ENCODE data around the gene ERG. TPM values are rescaled to one million over a fixed set of nuclear protein-coding genes. Genes with fewer than 3 reads are reported as not detected.

The ERG gene
- total and polyA plus RNA-seq, 2 of the 13 experiments (the other 11 are each of a cell fraction or from before 2014, with no cell fraction given), result not detected

GRCh38 chr21:38392661-38393060, 105.6 kb downstream of the ERG start (continued):
- TF ChIP-seq ZNF646 (CRISPR knock-in tag; IDR thresholded peaks at IDR 0.05), result no peak
- no peak for TF ChIP-seq POGK (CRISPR knock-in tag; conservative IDR thresholded peaks at IDR 0.05)
- no peak for TF ChIP-seq RFX1 (IDR thresholded peaks at IDR 0.05)
- TF ChIP-seq CBX2 (IDR thresholded peaks at IDR 0.05; ENCODE audit: low read depth, low read length), result no peak
- TF ChIP-seq CBX2 (CRISPR knock-in tag; IDR thresholded peaks at IDR 0.05; ENCODE audit: low read depth), result no peak

GRCh38 chr21:38389896-38390295, 108.4 kb downstream of the ERG start:
- H3K36me3 ChIP-seq (replicated peaks in 1 of 2; ENCODE audit: control insufficient read depth in 1 of 2, insufficient read depth in 2 of 2, low read length in 2 of 2), result no peaks in the 10 kb centered on the region
- WGBS (ENCODE audit: low lambda C conversion rate), result 4% methylated on average over 5 of the region's 5 CpGs
- intact Hi-C loops (cut with micrococcal nuclease; ENCODE audit: unreplicated experiment), result no loop called here
- CTCF ChIA-PET (ENCODE audit: low intra/inter-chr PET ratio, low total read pairs), result no interaction called here
- no TSS peak for BruUV-seq (replicated peaks)
- no peak overlapping the region for H2AFZ ChIP-seq (ENCODE audit: low read length)
- DNase-seq (ENCODE audit: low spot score) (no peak), FAIRE-seq (no peak), ATAC-seq (no peak)
- no peak overlapping the region for H3K4me3 ChIP-seq (replicated peaks in 1 of 3; ENCODE audit: insufficient read depth in 1 of 3, low read depth in 2 of 3, low read length in 3 of 3)
- no peaks in the 10 kb centered on the region for H3K4me1 ChIP-seq (ENCODE audit: insufficient read depth, low read length)
- in situ Hi-C loops (cut with HindIII; ENCODE audit: extremely low pct_ligation_motif_present, low pct_unique_long_range_greater_than_20kb), result no loop called here
- no peaks in the 10 kb centered on the region for H3K79me2 ChIP-seq (ENCODE audit: insufficient read depth, low read length)
- H3K27me3 ChIP-seq (ENCODE audit: control insufficient read depth in 1 of 2, insufficient read depth in 2 of 2, low read length in 2 of 2), result peaks cover 1 to 2% of the 10 kb centered on the region in 2 experiments; a peak in 3 of 5 replicates
- H3K4me2 ChIP-seq (ENCODE audit: low read depth, low read length), result no peak overlapping the region
- no peak overlapping the region for H3K9ac ChIP-seq (ENCODE audit: insufficient read depth, low read depth, low read length)
- no peaks in the 10 kb centered on the region for H4K20me1 ChIP-seq (ENCODE audit: insufficient read depth, low read length)
- no peaks in the 10 kb centered on the region for H3K9me3 ChIP-seq (ENCODE audit: low read length)
- no peak overlapping the region for H3K27ac ChIP-seq (ENCODE audit: extremely low read length, insufficient read depth, low read length)
- POLR2A ChIA-PET, result no interaction called here
- TF ChIP-seq ZNF616 (CRISPR knock-in tag; IDR thresholded peaks at IDR 0.05; ENCODE audit: low read depth), result no peak
- no peak for TF ChIP-seq RAD21 (CRISPR knock-in tag; IDR thresholded peaks at IDR 0.05)
- TF ChIP-seq ZNF670 (CRISPR knock-in tag; IDR thresholded peaks at IDR 0.05; ENCODE audit: borderline replicate concordance), result no peak
- TF ChIP-seq ZNF121 (CRISPR knock-in tag; IDR thresholded peaks at IDR 0.05), result no peak
- TF ChIP-seq RNF219 (CRISPR knock-in tag; IDR thresholded peaks at IDR 0.05), result no peak
- TF ChIP-seq ZNF660 (CRISPR knock-in tag; IDR thresholded peaks at IDR 0.05; ENCODE audit: borderline replicate concordance, low read depth), result no peak
- no peak for TF ChIP-seq CREBL2 (CRISPR knock-in tag; IDR thresholded peaks at IDR 0.05; ENCODE audit: borderline replicate concordance)

All from HepG2 (cell line).